ENCODE data around the gene MOB3A. TPM values are rescaled to one million over a fixed set of nuclear protein-coding genes. Genes with fewer than 3 reads are reported as not detected.

MOB3A gene
- total and polyA plus RNA-seq, 2 of the 13 experiments (the other 11 are each of a cell fraction or from before 2014, with no cell fraction given), result 3.5 to 17.8 TPM

GRCh38 chr19:2039089-2039958 lies 56.8 kb downstream of the MOB3A start:
- Histone ChIP-seq H4K20me1 (ENCODE audit: insufficient read depth, low read length) (no peaks in the 10 kb centered on the region), H2AFZ (ENCODE audit: low read length) (no peak overlapping the region), H3K4me1 (ENCODE audit: insufficient read depth, low read length) (no peaks in the 10 kb centered on the region), H3K9ac (ENCODE audit: insufficient read depth, low read depth, low read length) (no peak overlapping the region), H3K79me2 (ENCODE audit: insufficient read depth, low read length) (no peaks in the 10 kb centered on the region), H3K4me3 (replicated peaks in 1 of 3; ENCODE audit: insufficient read depth in 1 of 3, low read depth in 2 of 3, low read length in 3 of 3) (no peak overlapping the region), H3K9me3 (ENCODE audit: low read length) (no peaks in the 10 kb centered on the region), H3K36me3 (replicated peaks in 1 of 2; ENCODE audit: control insufficient read depth in 1 of 2, insufficient read depth in 2 of 2, low read length in 2 of 2) (peaks cover 15 to 42% of the 10 kb centered on the region in 2 experiments; a peak in 4 of 5 replicates), H3K27me3 (ENCODE audit: control insufficient read depth in 1 of 2, insufficient read depth in 2 of 2, low read length in 2 of 2) (no peaks in the 10 kb centered on the region), H3K4me2 (ENCODE audit: low read depth, low read length) (no peak overlapping the region), H3K27ac (ENCODE audit: extremely low read length, insufficient read depth, low read length) (no peak overlapping the region)
- WGBS (ENCODE audit: low lambda C conversion rate), result 97% methylated on average over 13 of the region's 30 CpGs
- POLR2A ChIA-PET, result interaction anchor here (1.2 to 2.6 kb wide), 4 partner anchors 9 to 22 kb away, joined by 3 to 8 read pairs (median 6); no protein-coding TSS in a partner anchor
- CTCF ChIA-PET (ENCODE audit: low intra/inter-chr PET ratio, low total read pairs), result no interaction called here
- BruUV-seq (replicated peaks), result no TSS peak
- ATAC-seq, result peak; percentile 8; the same call in 2 of the 3 replicates
- intact Hi-C loops (cut with micrococcal nuclease; ENCODE audit: unreplicated experiment), result no loop called here
- TF ChIP-seq, protein P1, sequence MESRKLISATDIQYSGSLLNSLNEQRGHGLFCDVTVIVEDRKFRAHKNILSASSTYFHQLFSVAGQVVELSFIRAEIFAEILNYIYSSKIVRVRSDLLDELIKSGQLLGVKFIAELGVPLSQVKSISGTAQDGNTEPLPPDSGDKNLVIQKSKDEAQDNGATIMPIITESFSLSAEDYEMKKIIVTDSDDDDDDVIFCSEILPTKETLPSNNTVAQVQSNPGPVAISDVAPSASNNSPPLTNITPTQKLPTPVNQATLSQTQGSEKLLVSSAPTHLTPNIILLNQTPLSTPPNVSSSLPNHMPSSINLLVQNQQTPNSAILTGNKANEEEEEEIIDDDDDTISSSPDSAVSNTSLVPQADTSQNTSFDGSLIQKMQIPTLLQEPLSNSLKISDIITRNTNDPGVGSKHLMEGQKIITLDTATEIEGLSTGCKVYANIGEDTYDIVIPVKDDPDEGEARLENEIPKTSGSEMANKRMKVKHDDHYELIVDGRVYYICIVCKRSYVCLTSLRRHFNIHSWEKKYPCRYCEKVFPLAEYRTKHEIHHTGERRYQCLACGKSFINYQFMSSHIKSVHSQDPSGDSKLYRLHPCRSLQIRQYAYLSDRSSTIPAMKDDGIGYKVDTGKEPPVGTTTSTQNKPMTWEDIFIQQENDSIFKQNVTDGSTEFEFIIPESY (CRISPR knock-in tag; IDR thresholded peaks at IDR 0.05), result 0 out of 2 replicates have a peak, but pooled peaks have one; percentile 10
- TF ChIP-seq ADNP (CRISPR knock-in tag; IDR thresholded peaks at IDR 0.05) (no peak), RBFOX2 (IDR thresholded peaks at IDR 0.05; ENCODE audit: low read depth, low read length) (peak; percentile 65), ZBTB38 (CRISPR knock-in tag; IDR thresholded peaks at IDR 0.05) (peak; percentile 26; the same call in 1 of the 2 replicates)
- no peak for DNase-seq (ENCODE audit: low spot score)
- in situ Hi-C loops (cut with HindIII; ENCODE audit: extremely low pct_ligation_motif_present, low pct_unique_long_range_greater_than_20kb), result no loop called here
- no peak for FAIRE-seq

Measured in HepG2 (cell line).